ENCODE results near the gene SIDT2. TPM values are rescaled to one million over a fixed set of nuclear protein-coding genes. Genes with fewer than 3 reads are reported as not detected.

The SIDT2 gene
- total and polyA plus RNA-seq, 2 of the 8 experiments (the other 6 are each of a cell fraction or from before 2014, with no cell fraction given) = 18.5 to 21.1 TPM

- Histone ChIP-seq H4K20me1 (replicated peaks in 1 of 2; ENCODE audit: control insufficient read depth in 1 of 2, insufficient read depth in 2 of 2, low read length in 2 of 2) (peaks cover 0 to 1% of the 10 kb centered on the region in 2 experiments), H2BK12ac (ENCODE audit: low read depth, low read length) (no peak overlapping the region), H3K23me2 (ENCODE audit: low read depth, low read length) (no peaks in the 10 kb centered on the region), H3K4me3 (ENCODE audit: extremely low read depth in 1 of 4, insufficient read depth in 2 of 4, low read depth in 3 of 4, low read length in 4 of 4) (no peak overlapping the region), H2BK15ac (ENCODE audit: low read length) (no peak overlapping the region), H3K27me3 (replicated peaks in 1 of 4; ENCODE audit: control insufficient read depth in 3 of 4, extremely low read depth in 1 of 4, insufficient read depth in 3 of 4, low read length in 3 of 4) (no peaks in the 10 kb centered on the region), H3K14ac (ENCODE audit: insufficient read length) (no peak overlapping the region), H2AK5ac (ENCODE audit: low read depth, low read length) (no peak overlapping the region), H3K9ac (replicated peaks in 1 of 4; ENCODE audit: extremely low read depth in 1 of 4, low read depth in 3 of 4, low read length in 3 of 4) (no peak overlapping the region), H3K9me3 (ENCODE audit: insufficient read depth in 2 of 2, low read depth in 1 of 2, low read length in 1 of 2) (no peaks in the 10 kb centered on the region), H4K8ac (ENCODE audit: extremely low read depth, insufficient read depth, low read length) (no peak overlapping the region), H3K79me2 (ENCODE audit: control insufficient read depth in 1 of 2, insufficient read depth in 2 of 2, low read length in 2 of 2) (no peaks in the 10 kb centered on the region; a peak in 1 of 4 replicates), H4K91ac (replicated peaks; ENCODE audit: insufficient read length, low read length) (no peak overlapping the region), H3K27ac (ENCODE audit: low read depth, low read length) (no peak overlapping the region), H3K4me1 (replicated peaks in 1 of 4; ENCODE audit: control insufficient read depth in 3 of 4, insufficient read depth in 4 of 4, low read length in 3 of 4) (no peaks in the 10 kb centered on the region), H3K23ac (ENCODE audit: insufficient read length) (no peak overlapping the region), H3K18ac (ENCODE audit: extremely low read depth, low read length) (no peak overlapping the region), H3K4ac (replicated peaks; ENCODE audit: insufficient read length, low read depth, low read length) (no peak overlapping the region), H2AFZ (ENCODE audit: low read length) (no peak overlapping the region), H2BK5ac (ENCODE audit: low read depth, low read length) (no peak overlapping the region), H4K5ac (ENCODE audit: insufficient read length, low read depth, low read length) (no peak overlapping the region), H3K79me1 (ENCODE audit: low read depth, low read length) (no peaks in the 10 kb centered on the region), H2BK20ac (ENCODE audit: low read length) (no peak overlapping the region), H3K36me3 (ENCODE audit: control insufficient read depth in 2 of 4, insufficient read depth in 4 of 4, low read length in 3 of 4) (peaks cover 9 to 30% (median 20%) of the 10 kb centered on the region in 4 experiments; a peak in 7 of 8 replicates), H3K4me2 (ENCODE audit: insufficient read depth in 1 of 2, low read depth in 2 of 2, low read length in 2 of 2) (no peak overlapping the region), H2BK120ac (replicated peaks; ENCODE audit: low read depth, low read length) (no peak overlapping the region), H3K56ac (replicated peaks; ENCODE audit: insufficient read length, low read depth, low read length) (no peak overlapping the region)
- ChIA-PET POLR2A (ENCODE audit: partially characterized antibody) (interaction anchor here (1.1 to 4.0 kb wide), 3 partner anchors 10 to 18 kb away, joined by 3 to 15 read pairs (median 5); no protein-coding TSS in a partner anchor), CTCF (ENCODE audit: partially characterized antibody) (interaction anchor here (5.2 to 25.0 kb wide), 3 partner anchors 8 to 37 kb away, joined by 41 to 449 read pairs (median 359); partner anchors contain the start of genes SIDT2 and TAGLN)
- TF ChIP-seq JUN (IDR thresholded peaks at IDR 0.05; ENCODE audit: low read depth, low read length) = no peak
- no peak for TF ChIP-seq SP4 (IDR thresholded peaks at IDR 0.05; ENCODE audit: low read length)
- TF ChIP-seq EZH2 (IDR thresholded peaks at IDR 0.05; ENCODE audit: low read depth, low read length, severe bottlenecking) = no peak
- TF ChIP-seq MAFK (IDR thresholded peaks at IDR 0.05; ENCODE audit: low read depth, low read length) = no peak
- TF ChIP-seq HDAC6 (IDR thresholded peaks at IDR 0.05; ENCODE audit: low read depth, low read length) = no peak
- TF ChIP-seq HDAC2 (IDR thresholded peaks at IDR 0.05; ENCODE audit: borderline replicate concordance in 1 of 2, low read depth in 2 of 2, low read length in 2 of 2) = no peak
- no peak for TF ChIP-seq NRF1 (IDR thresholded peaks at IDR 0.05; ENCODE audit: low read depth, low read length)
- no peak for TF ChIP-seq RXRA (IDR thresholded peaks at IDR 0.05; ENCODE audit: insufficient read depth, low read depth, low read length)
- no peak for DNase-seq (ENCODE audit: low read depth in 1 of 2, low spot score in 2 of 2)
- FAIRE-seq = no peak
- 89% methylated on average over 13 of the region's 15 CpGs; no CpG with 5 or more reads in 1 of the 2 experiments for WGBS, 2 experiments (ENCODE audit: extremely low coverage in 1 of 2, insufficient coverage in 1 of 2, insufficient read length in 1 of 2, insufficient replicate concordance in 2 of 2, low coverage in 1 of 2, low lambda C conversion rate in 2 of 2, missing lambda C conversion rate in 1 of 2)
These were observed 39.8 kb downstream of the SIDT2 start for GRCh38 chr11:117218133-117218915.

Data from H1 (cell line).